ENCODE measurements around the gene SHISA7. TPM values are rescaled to one million over a fixed set of nuclear protein-coding genes. Genes with fewer than 3 reads are reported as not detected.

The SHISA7 gene
- total and polyA plus RNA-seq, 11 donors, result not detected

GRCh38 chr19:55391191-55391670 is 51.9 kb downstream of the SHISA7 start:
- peak in 1 of 5 donors; percentile 19 for DNase-seq
- H3K27ac ChIP-seq, result no peak overlapping the region
- WGBS, 4 donors, result 82 to 87% (median 83%) methylated on average over 12 of the region's 12 CpGs
- H3K9me3 ChIP-seq, result no peaks in the 10 kb centered on the region
- H3K4me1 ChIP-seq, result peaks cover 7 to 41% (median 28%) of the 10 kb centered on the region in 12 donors
- no peak for ATAC-seq
- TF ChIP-seq POLR2A (IDR thresholded peaks at IDR 0.05), result no peak
- TF ChIP-seq CTCF (IDR thresholded peaks at IDR 0.05), result no peak
- no peaks in the 10 kb centered on the region for H3K27me3 ChIP-seq
- intact Hi-C loops (cut with DNase I), result no loop called here
- peaks cover 0 to 65% (median 48%) of the 10 kb centered on the region in 9 donors for H3K36me3 ChIP-seq
- H3K4me3 ChIP-seq, result no peak overlapping the region

DNA sequence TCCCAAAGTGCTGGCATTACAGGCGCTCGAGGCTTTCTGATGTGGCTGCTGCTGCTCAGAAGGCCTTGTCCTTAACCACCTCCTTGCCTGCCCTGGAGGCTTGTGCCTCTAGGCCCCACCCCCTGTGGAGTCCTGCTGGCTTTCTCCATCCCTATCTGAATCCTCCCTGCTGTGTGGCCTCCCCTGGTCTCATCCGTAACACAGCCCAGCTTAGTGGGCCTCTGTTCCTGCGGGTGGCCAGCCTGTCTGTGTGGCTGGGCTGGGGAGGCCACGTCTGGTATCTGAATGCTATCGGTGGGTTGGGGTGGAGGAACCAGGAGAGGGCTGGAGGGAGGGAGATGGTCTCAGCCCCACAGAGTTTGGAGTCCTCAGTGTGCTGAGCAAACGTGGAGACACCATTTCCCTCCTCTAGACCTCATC is 52.6 kb downstream of the SHISA7 start:
- ATAC-seq (no peak), DNase-seq (no peak)
- peaks cover 0 to 62% (median 48%) of the 10 kb centered on the region in 9 donors for H3K36me3 ChIP-seq
- TF ChIP-seq POLR2A (IDR thresholded peaks at IDR 0.05) (no peak), CTCF (IDR thresholded peaks at IDR 0.05) (no peak)
- H3K27ac ChIP-seq, result no peak overlapping the region
- no peaks in the 10 kb centered on the region for H3K27me3 ChIP-seq
- no peak overlapping the region for H3K4me3 ChIP-seq
- intact Hi-C loops (cut with DNase I), result no loop called here
- H3K4me1 ChIP-seq, result peaks cover 7 to 42% (median 28%) of the 10 kb centered on the region in 12 donors
- H3K9me3 ChIP-seq, result no peaks in the 10 kb centered on the region
- WGBS, 4 donors, result 63 to 80% (median 73%) methylated on average over 7 of the region's 7 CpGs

DNA sequence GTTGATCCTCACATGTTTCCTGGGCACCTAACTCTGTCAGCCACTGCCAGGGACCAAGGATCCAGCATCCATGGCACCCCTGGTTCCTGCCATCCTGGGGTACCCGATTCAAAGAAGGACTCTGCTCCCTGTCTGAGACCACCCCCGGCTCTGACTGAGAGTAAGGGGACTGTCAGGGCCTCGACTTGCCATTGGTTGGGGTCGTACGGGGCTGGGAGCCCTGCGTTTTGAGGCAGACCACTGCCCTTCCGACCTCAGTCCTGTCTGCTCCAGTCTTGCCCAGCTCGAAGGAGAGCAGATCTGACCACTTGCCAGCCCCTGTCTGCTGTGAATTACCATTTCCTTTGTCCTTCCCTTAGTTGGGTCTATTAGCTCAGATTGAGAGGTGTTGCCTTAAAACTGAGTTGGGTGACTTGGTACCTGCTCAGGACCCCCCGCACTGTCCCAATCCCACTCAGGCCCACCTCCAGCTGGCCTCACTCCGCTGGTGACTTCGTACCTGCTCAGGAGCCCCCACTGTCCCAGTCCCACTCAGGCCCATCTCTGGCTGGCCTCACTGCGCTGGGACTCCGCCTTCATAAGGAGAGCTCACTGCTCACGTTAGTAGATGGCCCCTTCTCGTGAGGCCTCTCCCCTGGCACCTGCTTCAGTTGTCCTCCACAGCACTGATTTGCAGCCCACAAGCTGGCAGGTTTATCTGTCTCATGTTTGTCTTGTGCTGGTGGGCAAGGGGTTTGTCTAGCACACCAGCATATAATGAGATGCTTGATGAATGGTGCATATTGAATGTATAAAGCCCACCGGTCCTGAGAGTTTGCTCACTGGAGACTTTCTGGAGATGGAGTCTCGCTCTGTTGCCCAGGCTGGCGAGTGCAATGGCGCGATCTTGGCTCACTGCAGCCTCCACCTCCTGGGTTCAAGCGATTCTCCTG is 53.4 kb downstream of the SHISA7 start:
- peaks cover 0 to 62% (median 48%) of the 10 kb centered on the region in 9 donors for H3K36me3 ChIP-seq
- no peak overlapping the region for H3K27ac ChIP-seq

More for the DNA sequence above, 53.4 kb downstream of the SHISA7 start:
- TF ChIP-seq CTCF (IDR thresholded peaks at IDR 0.05), result no peak
- TF ChIP-seq POLR2A (IDR thresholded peaks at IDR 0.05), result no peak
- Histone ChIP-seq H3K9me3 (no peaks in the 10 kb centered on the region), H3K4me3 (no peak overlapping the region), H3K4me1 (peaks cover 9 to 47% (median 33%) of the 10 kb centered on the region in 12 donors), H3K27me3 (no peaks in the 10 kb centered on the region)
- DNase-seq (no peak), ATAC-seq (no peak)
- 81 to 86% (median 83%) methylated on average over 20 to 21 of the region's 21 CpGs for WGBS, 4 donors
- intact Hi-C loops (cut with DNase I), result loop anchor here in 2 of 10 donors (10.0 kb wide), 2 partner anchors 85 to 245 kb away; no protein-coding TSS in a partner anchor

All from heart left ventricle (tissue), 16 donors.